Measurements from ENCODE around the gene CLNK. TPM values are rescaled to one million over a fixed set of nuclear protein-coding genes. Genes with fewer than 3 reads are reported as not detected.

Gene CLNK
- total and polyA plus RNA-seq, 2 of the 13 experiments (the other 11 are each of a cell fraction or from before 2014, with no cell fraction given) = not detected

DNA sequence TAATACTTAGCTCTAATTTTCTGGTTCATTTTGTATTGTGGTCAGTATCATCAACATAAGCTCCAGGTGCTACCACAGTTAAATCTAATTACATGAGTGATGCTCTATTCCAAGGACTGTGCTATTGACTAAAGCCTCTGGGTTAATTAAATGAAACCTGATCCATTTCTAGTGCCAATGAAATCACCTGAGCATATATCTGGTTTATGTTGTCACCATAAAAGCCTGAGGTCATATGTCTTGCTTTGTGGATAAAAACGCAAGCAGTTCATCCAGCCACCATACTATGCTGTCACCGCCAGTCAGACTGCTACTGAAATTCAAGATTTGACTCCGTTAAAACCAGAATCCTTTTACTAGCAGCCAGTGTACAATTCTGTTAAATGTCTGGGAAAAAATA lies 163.1 kb downstream of the CLNK start (continued):
- TF ChIP-seq ZNF83 (CRISPR knock-in tag; IDR thresholded peaks at IDR 0.05; ENCODE audit: borderline replicate concordance) = no peak
- TF ChIP-seq NR3C1 (CRISPR knock-in tag; IDR thresholded peaks at IDR 0.05) = no peak
- TF ChIP-seq, protein P1, sequence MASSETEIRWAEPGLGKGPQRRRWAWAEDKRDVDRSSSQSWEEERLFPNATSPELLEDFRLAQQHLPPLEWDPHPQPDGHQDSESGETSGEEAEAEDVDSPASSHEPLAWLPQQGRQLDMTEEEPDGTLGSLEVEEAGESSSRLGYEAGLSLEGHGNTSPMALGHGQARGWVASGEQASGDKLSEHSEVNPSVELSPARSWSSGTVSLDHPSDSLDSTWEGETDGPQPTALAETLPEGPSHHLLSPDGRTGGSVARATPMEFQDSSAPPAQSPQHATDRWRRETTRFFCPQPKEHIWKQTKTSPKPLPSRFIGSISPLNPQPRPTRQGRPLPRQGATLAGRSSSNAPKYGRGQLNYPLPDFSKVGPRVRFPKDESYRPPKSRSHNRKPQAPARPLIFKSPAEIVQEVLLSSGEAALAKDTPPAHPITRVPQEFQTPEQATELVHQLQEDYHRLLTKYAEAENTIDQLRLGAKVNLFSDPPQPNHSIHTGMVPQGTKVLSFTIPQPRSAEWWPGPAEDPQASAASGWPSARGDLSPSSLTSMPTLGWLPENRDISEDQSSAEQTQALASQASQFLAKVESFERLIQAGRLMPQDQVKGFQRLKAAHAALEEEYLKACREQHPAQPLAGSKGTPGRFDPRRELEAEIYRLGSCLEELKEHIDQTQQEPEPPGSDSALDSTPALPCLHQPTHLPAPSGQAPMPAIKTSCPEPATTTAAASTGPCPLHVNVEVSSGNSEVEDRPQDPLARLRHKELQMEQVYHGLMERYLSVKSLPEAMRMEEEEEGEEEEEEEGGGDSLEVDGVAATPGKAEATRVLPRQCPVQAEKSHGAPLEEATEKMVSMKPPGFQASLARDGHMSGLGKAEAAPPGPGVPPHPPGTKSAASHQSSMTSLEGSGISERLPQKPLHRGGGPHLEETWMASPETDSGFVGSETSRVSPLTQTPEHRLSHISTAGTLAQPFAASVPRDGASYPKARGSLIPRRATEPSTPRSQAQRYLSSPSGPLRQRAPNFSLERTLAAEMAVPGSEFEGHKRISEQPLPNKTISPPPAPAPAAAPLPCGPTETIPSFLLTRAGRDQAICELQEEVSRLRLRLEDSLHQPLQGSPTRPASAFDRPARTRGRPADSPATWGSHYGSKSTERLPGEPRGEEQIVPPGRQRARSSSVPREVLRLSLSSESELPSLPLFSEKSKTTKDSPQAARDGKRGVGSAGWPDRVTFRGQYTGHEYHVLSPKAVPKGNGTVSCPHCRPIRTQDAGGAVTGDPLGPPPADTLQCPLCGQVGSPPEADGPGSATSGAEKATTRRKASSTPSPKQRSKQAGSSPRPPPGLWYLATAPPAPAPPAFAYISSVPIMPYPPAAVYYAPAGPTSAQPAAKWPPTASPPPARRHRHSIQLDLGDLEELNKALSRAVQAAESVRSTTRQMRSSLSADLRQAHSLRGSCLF (CRISPR knock-in tag; IDR thresholded peaks at IDR 0.05; ENCODE audit: borderline replicate concordance) = no peak
- TF ChIP-seq KDM5A (IDR thresholded peaks at IDR 0.05; ENCODE audit: borderline replicate concordance, low read length) = no peak
- no peak for TF ChIP-seq CBX5 (CRISPR knock-in tag; IDR thresholded peaks at IDR 0.05; ENCODE audit: borderline replicate concordance)
- TF ChIP-seq ZNF746 (CRISPR knock-in tag; IDR thresholded peaks at IDR 0.05) = no peak
- TF ChIP-seq AGO1 (IDR thresholded peaks at IDR 0.05; ENCODE audit: low read depth, low read length, poor library complexity, severe bottlenecking) = no peak
- TF ChIP-seq, protein P2, sequence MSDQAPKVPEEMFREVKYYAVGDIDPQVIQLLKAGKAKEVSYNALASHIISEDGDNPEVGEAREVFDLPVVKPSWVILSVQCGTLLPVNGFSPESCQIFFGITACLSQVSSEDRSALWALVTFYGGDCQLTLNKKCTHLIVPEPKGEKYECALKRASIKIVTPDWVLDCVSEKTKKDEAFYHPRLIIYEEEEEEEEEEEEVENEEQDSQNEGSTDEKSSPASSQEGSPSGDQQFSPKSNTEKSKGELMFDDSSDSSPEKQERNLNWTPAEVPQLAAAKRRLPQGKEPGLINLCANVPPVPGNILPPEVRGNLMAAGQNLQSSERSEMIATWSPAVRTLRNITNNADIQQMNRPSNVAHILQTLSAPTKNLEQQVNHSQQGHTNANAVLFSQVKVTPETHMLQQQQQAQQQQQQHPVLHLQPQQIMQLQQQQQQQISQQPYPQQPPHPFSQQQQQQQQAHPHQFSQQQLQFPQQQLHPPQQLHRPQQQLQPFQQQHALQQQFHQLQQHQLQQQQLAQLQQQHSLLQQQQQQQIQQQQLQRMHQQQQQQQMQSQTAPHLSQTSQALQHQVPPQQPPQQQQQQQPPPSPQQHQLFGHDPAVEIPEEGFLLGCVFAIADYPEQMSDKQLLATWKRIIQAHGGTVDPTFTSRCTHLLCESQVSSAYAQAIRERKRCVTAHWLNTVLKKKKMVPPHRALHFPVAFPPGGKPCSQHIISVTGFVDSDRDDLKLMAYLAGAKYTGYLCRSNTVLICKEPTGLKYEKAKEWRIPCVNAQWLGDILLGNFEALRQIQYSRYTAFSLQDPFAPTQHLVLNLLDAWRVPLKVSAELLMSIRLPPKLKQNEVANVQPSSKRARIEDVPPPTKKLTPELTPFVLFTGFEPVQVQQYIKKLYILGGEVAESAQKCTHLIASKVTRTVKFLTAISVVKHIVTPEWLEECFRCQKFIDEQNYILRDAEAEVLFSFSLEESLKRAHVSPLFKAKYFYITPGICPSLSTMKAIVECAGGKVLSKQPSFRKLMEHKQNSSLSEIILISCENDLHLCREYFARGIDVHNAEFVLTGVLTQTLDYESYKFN (CRISPR knock-in tag; conservative IDR thresholded peaks at IDR 0.05) = no peak
